HG02884 (cell line): ENCODE measurements around the gene KRTAP10-2.
"Not testable (repeated sequence)": the region's sequence is repeated elsewhere in the genome, so short reads cannot be mapped to it uniquely, and the experiment has no call there.

Source experiments
- ATAC-seq: cut with Tn5 transposase; IDR thresholded peaks from one replicate; pipeline ENCODE4 v1.9.1; 2021; ENCODE audit warnings: mild to moderate bottlenecking, moderate library complexity; ENCODE audit not compliant: unreplicated experiment

KRTAP10-2 gene, protein sequence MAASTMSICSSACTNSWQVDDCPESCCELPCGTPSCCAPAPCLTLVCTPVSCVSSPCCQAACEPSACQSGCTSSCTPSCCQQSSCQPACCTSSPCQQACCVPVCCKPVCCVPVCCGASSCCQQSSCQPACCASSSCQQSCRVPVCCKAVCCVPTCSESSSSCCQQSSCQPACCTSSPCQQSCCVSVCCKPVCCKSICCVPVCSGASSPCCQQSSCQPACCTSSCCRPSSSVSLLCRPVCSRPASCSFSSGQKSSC

DNA sequence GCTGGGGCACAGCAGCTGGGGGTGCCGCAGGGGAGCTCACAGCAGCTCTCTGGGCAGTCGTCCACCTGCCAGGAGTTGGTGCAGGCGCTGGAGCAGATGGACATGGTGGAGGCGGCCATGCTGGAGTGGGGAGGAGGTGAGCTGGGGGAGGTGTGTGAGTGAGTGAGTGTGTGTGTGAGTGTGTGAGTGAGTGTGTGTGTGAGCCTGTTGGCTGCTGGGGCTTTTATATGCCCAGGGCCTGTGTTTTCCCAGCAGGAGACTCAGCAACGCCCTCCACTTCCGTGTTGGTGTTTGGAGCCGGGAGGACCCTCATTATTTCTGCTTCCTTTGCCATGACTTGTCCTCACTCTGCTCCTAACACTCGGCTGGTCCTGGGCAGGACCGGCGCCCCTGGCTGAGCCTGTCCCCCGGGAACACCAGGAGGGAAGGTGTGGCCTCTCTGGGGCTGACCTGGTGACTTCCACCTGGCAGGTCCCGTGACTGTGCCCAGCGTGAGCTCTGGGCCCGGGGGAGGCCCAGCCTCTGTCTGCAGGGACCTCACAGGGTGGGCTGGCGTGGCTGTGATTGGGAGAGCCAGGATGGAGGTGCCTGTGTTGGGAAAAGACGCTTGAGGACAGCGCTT, at the start of gene KRTAP10-2:
TSS of gene KRTAP10-2 (minus strand) at position 166 of the 622 bp plus-strand sequence. CDS start at position 119, 47 bp downstream.
- ATAC-seq, result no peak

DNA sequence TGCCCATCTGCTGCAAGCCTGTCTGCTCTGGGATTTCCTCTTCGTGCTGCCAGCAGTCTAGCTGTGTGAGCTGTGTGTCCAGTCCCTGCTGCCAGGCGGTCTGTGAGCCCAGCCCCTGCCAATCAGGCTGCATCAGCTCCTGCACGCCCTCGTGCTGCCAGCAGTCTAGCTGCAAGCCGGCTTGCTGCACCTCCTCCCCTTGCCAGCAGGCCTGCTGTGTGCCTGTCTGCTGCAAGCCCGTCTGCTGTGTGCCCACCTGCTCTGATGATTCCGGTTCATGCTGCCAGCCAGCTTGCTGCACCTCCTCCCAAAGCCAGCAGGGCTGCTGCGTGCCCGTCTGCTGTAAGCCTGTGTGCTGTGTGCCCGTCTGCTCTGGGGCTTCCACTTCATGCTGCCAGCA, 49.8 kb upstream of the KRTAP10-2 start:
- ATAC-seq, result not testable (repeated sequence)

DNA sequence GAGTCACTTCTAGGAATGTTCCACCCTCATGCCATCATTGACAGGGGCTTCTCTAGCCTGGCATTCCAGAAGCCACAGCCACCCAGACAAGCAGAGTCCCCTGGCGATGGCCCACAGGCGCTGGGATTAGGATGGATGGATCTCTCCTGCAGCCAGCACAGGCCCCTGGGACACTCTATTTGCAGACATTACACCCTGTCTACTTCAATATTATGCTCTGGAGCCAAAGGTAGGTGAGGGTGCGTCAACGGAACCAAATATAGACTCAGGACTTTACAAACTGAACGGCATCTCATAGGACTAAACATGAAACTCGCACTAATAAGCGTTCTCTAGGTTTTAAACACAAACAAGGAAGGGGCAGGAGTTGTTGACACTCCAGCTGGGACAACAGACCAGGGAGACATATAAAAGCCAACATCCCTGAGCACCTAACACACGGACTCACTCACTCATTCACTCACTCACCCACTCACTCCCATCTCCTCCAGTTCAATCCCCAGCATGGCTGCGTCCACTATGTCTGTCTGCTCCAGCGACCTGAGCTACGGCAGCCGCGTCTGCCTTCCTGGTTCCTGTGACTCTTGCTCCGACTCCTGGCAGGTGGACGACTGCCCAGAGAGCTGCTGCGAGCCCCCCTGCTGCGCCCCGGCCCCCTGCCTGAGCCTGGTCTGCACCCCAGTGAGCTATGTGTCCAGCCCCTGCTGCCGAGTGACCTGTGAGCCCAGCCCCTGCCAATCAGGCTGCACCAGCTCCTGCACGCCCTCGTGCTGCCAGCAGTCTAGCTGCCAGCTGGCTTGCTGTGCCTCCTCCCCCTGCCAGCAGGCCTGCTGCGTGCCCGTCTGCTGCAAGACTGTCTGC, 49.0 kb upstream of the KRTAP10-2 start, which contains the start of gene KRTAP10-7:
TSS of gene KRTAP10-7 (plus strand) at position 480 of the 861 bp plus-strand sequence. CDS start at position 505, 25 bp downstream.
- not testable (repeated sequence) for ATAC-seq

DNA sequence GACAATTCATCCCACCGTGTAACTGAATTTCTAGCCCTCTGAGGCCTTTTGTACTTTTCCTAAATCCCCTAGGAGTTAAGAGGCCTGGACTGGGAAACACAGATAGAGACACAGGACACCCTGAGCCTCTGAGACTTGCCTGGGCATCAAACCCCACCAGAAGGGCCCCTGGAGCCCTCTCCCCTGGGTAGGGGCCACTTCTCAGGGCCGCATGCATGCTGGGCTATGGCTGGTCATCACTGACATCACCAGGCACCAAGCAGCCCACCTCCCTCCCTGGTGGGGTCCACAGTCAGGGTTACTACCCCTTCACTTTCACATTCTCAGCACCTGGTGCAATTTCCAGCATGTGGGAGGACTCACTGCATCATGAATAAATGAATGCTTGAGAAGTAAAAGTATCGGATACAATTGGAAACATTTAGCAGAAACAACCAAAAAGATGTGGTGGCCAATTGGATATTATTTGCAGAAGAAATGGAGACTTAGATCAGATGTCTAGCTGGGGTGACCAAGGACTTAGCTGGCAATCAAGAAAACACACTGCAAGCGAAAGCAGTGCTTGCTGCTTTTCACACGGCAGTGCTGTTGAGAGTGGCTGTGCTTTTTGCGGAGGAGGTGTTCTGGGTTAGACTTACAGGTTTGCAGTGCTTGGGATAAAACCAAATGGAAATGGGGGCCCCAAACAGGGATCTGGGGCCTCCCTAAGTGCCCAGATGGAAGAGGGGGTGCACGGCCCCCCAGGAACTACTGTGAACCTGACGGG, 48.1 kb upstream of the KRTAP10-2 start:
- ATAC-seq, result no peak

DNA sequence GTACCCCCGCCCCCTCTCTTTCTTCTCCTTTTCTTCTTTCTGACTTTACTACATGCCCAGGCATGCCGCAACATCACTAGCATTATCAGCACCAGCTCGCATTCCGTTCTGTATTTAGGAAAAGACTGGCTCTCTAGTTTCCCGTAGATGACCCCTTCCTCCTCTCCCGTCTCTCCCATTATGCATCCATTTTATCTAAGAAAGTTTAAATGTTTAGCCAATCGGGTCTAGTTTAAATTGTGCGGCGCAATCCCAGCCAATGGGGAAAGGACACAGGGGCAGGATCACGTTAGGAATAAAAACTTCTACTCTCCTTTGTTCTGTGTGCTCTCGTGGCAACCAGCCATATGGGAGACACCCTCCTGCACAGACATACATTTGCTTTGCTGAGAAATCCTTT, 46.8 kb upstream of the KRTAP10-2 start:
- ATAC-seq, result no peak

DNA sequence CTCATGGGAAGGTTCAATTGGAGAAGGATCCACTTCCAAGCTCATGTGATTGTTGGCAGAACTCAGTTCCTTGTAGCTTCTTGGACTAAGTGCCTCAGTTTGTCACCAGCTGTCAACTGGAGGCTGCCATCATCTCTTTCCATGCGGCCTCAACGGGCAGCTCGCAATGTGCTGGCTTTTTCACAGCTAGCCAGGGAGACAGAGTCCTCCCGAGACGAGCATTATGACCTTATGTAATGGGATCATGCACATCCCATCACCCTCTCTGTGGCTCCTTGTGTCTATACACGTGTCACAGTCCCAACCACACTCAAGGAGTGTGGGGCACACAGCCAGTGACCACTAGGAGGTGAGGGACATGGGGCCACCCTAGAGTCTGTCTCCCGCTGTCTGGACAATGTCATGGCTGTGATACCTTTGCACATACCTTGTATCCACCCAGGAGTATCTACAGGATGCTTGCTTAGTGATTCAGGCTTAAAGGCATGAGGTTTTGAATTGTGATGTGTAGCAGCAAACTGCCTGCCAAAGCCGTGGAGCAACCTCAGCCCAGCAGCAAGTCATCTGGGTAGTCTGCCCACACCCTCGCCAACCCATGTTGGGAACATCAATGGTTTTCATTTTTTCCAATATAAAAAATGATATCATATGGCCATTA, 44.9 kb upstream of the KRTAP10-2 start:
- ATAC-seq, result no peak

DNA sequence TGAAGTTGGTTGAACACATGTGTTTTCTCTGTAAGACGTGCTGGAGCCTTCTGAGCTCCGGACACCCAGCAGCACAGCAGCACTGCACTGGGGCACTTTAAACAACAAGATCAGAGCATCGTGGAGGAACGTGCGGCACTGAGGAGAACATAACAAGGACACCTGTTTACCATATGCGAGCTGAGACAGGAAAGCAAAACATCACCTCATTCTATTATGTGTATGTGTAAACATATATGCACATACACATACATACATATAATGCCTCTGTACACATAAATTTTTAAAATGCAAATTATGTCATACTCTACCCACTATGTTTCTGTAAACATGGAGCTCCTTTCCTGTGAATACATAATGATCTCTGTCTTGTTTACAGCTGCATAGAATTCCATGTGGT, 44.2 kb upstream of the KRTAP10-2 start:
- no peak for ATAC-seq

DNA sequence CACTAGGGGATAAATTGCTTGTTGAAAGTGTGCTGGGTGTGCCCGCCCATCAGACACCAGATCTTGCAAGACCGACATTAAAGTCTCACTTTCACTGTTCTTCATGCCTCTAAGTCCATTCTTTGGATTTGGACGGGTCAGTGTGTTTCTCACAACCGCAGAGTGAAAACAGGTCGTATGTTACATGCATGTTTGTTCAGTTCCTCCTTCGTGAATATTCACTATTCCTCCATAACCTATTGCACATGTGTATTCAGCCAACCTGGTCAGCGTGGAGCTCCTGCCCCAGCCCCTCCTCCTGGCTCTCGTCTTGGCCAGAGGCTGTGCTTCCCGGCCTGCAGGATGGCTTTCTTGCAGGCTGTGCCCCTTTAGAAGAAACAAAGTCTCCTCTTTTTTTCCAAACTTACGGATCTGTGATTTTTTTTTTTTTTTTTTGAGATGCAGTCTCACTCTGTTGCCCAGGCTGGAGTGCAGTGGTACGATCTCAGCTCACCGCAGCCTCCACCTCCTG, 43.2 kb upstream of the KRTAP10-2 start:
- no peak for ATAC-seq

DNA sequence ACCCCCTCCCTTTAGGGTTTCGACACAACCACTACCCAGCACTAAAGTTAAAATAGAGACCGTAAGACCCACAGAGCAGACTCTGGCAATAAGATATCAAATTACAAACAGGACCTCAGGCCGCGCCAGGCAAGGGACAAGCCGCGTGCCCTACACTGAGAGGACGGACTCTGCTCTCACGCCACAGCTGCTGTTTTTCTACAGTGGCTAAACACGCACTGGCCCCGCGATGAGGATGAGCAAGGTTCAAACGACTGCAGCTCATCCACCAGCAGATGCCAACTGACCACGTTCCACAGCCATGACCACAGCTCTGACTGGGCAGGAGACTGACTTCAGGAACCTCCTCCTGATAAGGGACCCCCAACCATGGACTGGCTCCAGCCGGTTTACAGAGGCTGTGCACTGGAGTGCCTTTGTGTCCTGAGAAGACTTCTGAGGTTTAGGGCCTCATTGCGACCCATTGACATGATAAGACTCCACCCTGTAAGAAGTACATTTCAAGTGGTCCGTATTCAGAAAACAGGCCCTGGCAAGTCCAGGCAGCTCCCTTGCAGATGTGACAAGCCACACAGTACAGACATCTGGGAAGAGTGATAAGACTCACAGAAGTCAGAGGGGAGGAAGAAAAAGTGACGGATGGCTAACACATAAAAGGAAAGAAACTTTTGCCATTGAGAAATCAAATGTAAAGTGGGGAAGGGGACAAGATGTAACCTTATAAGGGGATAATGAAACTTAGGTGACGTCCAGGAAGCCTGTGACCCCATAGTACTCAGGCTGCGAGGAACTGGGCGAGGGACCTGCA, 42.5 kb upstream of the KRTAP10-2 start:
- ATAC-seq, result no peak

DNA sequence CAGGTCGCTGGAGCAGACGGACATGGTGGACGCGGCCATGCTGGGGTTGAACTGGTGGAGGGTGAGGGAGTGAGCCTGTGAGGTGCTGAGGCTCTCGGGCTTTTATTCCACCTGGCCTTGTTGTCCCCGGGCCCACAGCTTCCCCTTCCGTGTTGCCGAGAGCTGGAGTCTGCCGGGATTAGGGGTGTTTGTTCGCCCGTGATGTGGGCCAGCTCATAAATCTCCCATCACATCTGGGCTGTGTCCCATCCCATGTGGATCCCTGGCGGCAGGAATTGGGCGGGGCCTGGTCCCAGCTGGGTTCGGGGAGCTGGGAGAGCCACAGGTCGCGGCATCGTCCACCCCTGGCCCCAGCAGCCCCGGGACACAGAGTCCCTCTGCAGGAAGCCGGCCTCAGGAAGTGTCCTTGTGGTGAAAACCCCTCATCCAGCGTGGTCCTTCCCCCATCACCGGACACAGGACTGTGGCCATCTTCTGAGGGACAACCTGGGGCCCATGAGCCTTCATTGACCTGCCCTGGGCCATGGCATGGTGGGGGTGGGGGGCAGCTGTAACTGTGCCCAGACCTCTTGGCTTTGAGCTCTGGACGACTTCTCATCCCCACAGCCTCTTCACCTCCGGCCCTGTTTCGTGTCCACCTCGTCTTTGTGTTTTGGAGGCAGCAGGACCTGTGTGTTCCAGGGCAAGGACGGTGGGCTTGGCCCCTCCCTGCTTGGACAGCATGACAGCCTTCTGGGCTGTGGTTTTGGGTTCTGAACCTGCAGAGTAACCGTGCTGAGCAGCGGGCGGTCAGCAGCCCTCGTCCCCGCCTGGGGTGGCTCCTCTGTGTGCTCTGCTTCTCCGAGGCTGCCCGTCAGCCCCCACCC, 41.4 kb upstream of the KRTAP10-2 start, which contains the start of gene KRTAP10-6:
TSS of gene KRTAP10-6 (minus strand) at position 60 of the 866 bp plus-strand sequence. CDS start at position 39, 21 bp downstream.
- no peak for ATAC-seq

DNA sequence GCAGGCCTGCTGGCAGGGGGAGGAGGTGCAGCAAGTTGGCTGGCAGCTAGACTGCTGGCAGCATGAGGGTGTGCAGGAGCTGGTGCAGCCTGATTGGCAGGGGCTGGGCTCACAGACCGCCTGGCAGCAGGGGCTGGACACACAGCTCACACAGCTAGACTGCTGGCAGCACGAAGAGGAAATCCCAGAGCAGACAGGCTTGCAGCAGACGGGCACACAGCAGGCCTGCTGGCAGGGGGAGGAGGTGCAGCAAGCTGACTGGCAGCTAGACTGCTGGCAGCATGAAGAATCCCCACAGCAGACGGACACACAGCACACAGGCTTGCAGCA, 40.5 kb upstream of the KRTAP10-2 start:
- ATAC-seq, result not testable (repeated sequence)

DNA sequence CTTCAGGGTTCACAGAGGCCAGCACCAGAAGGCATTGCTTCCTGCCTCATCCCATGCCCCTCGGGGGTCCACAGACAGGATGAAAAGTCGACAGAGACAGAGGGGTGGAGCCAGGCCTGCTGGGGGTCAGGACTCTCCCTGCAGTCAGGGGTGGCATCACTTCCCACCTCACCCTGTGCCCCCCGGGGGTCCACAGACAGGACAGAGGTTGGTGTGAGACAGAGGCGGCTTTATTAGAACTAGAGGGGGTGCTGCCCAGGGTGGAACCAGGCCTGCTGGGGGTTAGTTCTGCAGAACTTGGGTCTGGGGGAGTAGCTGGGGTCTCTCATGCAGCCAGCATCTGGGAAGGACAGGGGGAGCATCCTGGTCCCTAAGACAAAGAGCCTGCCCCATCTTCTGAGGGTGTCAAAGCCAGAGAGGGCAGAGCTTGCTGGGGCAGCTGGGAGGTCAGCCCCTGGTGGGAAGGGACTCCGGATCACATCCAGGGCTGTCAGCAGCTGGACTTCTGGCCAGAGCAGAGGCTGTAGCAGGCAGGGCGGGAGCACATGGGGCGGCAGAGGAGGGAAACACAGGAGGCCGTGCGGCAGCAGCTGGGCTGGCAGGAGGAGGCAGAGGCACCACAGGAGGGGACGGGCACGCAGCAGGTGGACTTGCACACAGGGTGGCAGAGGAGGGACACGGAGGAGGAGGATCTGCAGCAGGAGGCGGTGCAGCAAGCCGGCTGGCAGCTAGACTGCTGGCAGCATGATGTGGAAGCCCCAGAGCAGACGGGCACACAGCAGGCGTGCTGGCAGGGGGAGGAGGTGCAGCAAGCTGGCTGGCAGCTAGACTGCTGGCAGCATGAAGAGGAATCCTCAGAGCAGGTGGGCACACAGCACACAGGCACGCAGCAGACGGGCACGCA, 39.8 kb upstream of the KRTAP10-2 start:
- ATAC-seq, result not testable (repeated sequence)

DNA sequence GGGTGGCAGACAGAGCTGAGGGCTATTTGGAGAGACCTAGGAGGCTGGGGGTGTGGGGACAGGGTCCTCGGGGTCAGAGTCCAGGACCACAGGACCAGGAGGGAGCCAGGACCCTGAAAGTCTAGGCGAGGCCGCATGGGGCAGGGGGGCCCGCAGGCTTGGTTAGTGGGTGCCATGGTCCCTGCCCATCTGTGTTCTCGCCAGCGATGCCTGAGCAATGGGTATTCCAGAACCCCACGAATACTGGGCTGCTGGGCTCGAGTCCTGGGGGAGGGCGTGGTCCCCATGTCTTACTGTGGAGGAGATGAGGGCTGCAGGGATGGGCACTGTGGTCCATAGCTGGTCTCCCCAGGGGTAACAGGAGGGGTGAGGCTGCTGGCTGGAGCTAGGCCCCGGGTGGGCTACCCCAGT, 39.0 kb upstream of the KRTAP10-2 start:
- ATAC-seq, result no peak

DNA sequence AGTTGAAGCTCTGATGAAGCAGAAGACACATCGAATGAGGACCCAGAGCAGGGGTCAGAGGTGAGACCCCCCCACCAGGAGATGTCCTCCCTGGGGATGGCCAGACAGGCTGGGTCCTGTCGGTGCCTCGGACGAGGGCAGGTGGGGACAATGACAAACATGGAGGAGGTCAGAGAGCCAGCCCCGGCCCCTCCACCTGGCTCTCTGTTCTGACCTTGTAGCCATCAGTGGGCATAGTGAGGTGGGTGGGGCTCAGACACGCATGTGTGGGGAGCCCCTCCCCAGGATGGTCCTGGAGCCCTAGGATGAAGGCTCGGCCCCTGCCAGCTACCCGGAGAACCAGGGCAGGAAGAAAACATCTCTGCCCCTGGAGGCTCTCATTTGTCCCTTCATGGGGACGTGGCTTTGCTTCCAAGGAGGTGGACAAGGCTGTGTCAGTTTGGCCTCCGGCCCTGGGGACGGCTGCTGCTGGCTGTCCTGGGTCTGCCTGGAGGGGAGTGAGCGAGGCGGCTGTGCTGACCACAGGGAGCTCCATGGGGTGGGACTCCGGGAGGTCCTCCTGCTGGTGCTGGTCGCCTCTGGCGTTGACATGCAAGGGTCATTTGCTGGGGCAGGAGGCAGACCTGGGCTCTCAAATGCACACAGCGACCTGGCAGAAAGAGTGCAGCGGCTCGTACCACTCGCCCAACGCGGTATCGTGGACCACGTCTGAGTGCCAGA, 38.4 kb upstream of the KRTAP10-2 start:
- ATAC-seq, result no peak

DNA sequence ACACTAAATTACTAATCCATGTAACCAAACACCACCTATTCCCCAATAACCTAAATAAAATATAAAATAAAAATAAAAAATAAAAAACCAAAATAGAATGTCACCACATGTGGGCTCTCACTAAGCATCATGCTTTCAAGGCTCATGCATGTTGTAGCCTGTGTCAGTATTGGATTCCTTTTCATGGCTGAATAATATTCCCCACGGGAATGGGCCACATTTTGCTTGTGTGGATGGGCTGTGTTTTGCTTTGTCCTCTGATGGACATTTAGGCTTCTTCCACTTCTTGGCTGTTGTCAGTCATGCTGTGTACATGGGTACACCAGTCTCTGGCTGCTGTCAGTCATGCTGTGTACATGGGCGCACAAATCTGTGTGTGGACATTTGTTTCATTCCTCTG, 37.8 kb upstream of the KRTAP10-2 start:
- ATAC-seq, result no peak

DNA sequence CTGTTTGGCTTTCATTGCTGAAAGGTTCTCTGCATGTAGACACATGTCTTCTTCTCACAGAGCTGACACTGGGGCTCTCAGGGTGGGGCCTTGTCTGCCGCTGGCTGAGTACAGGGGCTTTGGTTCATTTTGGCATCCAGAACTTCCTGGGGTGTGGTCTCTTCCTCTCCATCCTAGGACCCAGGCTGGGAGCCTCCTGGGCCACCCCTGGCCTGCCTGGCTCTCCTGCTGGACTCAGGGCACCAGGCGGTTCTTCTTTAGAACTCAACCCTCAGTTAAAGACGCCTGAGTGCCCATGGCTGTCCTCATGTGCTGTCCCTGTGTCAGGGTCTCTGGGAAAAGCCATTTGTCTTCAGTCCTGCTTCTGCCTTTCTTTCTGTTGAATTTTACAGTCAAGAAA, 34.6 kb upstream of the KRTAP10-2 start:
- ATAC-seq, result no peak

DNA sequence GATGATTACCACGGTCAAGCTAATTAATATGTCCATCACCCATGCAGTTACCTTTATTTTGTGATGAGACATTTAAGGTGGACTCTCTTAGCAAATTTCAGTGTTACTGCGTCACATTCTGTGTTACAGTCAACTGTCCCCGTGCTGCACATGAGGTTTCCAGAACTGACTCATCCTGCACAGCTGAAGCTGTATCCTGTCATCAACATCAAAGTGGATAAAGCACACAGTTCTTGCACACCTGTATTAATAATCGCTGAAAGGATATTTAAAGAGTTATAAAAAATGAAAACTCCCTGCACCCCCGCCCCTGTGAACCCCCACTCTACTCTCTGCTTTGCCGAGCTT, 32.5 kb upstream of the KRTAP10-2 start:
- no peak for ATAC-seq
